Measurements from ENCODE around the gene SYNCRIP.

The SYNCRIP gene

DNA sequence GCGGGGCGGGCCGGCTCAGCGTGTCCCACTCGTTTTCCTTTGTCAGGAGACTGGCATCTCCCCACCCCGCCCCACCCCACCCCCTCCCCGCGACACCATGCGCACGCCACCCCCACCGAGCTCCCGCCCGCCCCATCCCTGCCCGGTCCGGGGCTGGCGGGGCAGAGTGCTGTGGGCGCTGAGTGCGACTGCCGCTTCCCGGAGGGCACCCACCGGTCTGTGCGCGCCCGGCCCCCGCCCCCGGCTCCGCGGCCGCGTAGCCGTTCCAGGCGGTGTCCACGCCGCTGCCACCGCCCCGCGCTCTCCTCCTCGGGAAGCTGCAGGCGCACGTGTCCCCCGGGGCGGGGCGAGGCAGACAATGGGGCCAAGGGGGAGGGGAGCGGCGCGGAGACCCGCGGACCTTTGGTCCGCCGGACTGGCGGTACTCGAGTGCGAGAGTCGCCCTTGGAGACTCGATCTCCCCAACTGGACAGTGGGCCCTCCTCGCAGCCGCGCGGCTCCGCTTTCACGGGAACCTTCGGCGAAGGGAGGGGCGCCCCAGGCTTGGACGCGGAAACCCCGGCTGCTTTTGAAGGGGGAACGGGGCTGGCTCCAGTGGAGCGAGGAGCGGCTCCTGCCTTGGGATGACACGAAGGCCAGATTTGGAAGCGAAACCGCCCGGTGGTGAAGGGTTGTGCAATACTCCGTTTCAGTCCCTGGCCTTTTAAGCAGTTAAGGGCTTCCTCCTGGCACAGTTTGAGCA lies 1.0 kb upstream of the SYNCRIP start:
- TF ChIP-seq CSRNP3 (CRISPR knock-in tag; IDR thresholded peaks at IDR 0.05) = 0 out of 2 replicates have a peak, but pooled peaks have one; percentile 28
- no peak for TF ChIP-seq TOX (CRISPR knock-in tag; IDR thresholded peaks at IDR 0.05; ENCODE audit: borderline replicate concordance)
- no peak for TF ChIP-seq RARB (CRISPR knock-in tag; IDR thresholded peaks at IDR 0.05)
- TF ChIP-seq ZC3H10 (CRISPR knock-in tag; IDR thresholded peaks at IDR 0.05) = no peak
- TF ChIP-seq ISL1 (CRISPR knock-in tag; IDR thresholded peaks at IDR 0.05) = no peak
- no peak for TF ChIP-seq ZFP30 (CRISPR knock-in tag; IDR thresholded peaks at IDR 0.05)
- peak; percentile 81 for TF ChIP-seq ZFP3 (CRISPR knock-in tag; IDR thresholded peaks at IDR 0.05)
- TF ChIP-seq OSR1 (CRISPR knock-in tag; IDR thresholded peaks at IDR 0.05) = no peak
- peak; percentile 29; the same call in 1 of the 2 replicates for TF ChIP-seq CSDC2 (CRISPR knock-in tag; IDR thresholded peaks at IDR 0.05)
- no peak for TF ChIP-seq PATZ1 (CRISPR knock-in tag; IDR thresholded peaks at IDR 0.05; ENCODE audit: borderline replicate concordance)
- no peak for TF ChIP-seq ESRRG (CRISPR knock-in tag; IDR thresholded peaks at IDR 0.05)
- TF ChIP-seq TSHZ2 (CRISPR knock-in tag; IDR thresholded peaks at IDR 0.05) = peak; percentile 84
- no peak for TF ChIP-seq ARNTL (CRISPR knock-in tag; IDR thresholded peaks at IDR 0.05; ENCODE audit: borderline replicate concordance, low read depth)
- TF ChIP-seq, protein P1, sequence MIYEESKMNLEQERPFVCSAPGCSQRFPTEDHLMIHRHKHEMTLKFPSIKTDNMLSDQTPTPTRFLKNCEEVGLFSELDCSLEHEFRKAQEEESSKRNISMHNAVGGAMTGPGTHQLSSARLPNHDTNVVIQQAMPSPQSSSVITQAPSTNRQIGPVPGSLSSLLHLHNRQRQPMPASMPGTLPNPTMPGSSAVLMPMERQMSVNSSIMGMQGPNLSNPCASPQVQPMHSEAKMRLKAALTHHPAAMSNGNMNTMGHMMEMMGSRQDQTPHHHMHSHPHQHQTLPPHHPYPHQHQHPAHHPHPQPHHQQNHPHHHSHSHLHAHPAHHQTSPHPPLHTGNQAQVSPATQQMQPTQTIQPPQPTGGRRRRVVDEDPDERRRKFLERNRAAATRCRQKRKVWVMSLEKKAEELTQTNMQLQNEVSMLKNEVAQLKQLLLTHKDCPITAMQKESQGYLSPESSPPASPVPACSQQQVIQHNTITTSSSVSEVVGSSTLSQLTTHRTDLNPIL (CRISPR knock-in tag; IDR thresholded peaks at IDR 0.05; ENCODE audit: low read depth) = no peak
- TF ChIP-seq ZNF8 (CRISPR knock-in tag; IDR thresholded peaks at IDR 0.05) = no peak
- no peak for TF ChIP-seq ZNF70 (CRISPR knock-in tag; IDR thresholded peaks at IDR 0.05)
- no peak for TF ChIP-seq ZNF565 (CRISPR knock-in tag; conservative IDR thresholded peaks at IDR 0.05; ENCODE audit: low read depth)
- TF ChIP-seq BACH2 (CRISPR knock-in tag; IDR thresholded peaks at IDR 0.05; ENCODE audit: borderline replicate concordance) = no peak
- no peak; the same call in 1 of the 2 replicates for TF ChIP-seq TCF4 (CRISPR knock-in tag; IDR thresholded peaks at IDR 0.05; ENCODE audit: borderline replicate concordance)
- TF ChIP-seq GLIS3 (CRISPR knock-in tag; IDR thresholded peaks at IDR 0.05) = 0 out of 2 replicates have a peak, but pooled peaks have one; percentile 42
- TF ChIP-seq PPARA (CRISPR knock-in tag; IDR thresholded peaks at IDR 0.05; ENCODE audit: borderline replicate concordance) = no peak
- TF ChIP-seq, protein P2, sequence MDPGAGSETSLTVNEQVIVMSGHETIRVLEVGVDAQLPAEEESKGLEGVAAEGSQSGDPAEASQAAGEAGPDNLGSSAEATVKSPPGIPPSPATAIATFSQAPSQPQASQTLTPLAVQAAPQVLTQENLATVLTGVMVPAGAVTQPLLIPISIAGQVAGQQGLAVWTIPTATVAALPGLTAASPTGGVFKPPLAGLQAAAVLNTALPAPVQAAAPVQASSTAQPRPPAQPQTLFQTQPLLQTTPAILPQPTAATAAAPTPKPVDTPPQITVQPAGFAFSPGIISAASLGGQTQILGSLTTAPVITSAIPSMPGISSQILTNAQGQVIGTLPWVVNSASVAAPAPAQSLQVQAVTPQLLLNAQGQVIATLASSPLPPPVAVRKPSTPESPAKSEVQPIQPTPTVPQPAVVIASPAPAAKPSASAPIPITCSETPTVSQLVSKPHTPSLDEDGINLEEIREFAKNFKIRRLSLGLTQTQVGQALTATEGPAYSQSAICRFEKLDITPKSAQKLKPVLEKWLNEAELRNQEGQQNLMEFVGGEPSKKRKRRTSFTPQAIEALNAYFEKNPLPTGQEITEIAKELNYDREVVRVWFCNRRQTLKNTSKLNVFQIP (CRISPR knock-in tag; IDR thresholded peaks at IDR 0.05; ENCODE audit: borderline replicate concordance, low read depth) = 0 out of 2 replicates have a peak, but pooled peaks have one; percentile 43
- no peak for TF ChIP-seq SNAI2 (CRISPR knock-in tag; IDR thresholded peaks at IDR 0.05)
- ATAC-seq = peak; percentile 69

All from SK-N-SH treated with all-trans-retinoic acid at 6 μM for 48 hours (cell line).